ENCODE data around the gene SLCO4A1. TPM values are rescaled to one million over a fixed set of nuclear protein-coding genes. Genes with fewer than 3 reads are reported as not detected.

The SLCO4A1 gene
- total and polyA plus RNA-seq, 4 experiments from 2014 or later, result 0.49 to 0.99 (median 0.97) TPM; not detected in 1

DNA sequence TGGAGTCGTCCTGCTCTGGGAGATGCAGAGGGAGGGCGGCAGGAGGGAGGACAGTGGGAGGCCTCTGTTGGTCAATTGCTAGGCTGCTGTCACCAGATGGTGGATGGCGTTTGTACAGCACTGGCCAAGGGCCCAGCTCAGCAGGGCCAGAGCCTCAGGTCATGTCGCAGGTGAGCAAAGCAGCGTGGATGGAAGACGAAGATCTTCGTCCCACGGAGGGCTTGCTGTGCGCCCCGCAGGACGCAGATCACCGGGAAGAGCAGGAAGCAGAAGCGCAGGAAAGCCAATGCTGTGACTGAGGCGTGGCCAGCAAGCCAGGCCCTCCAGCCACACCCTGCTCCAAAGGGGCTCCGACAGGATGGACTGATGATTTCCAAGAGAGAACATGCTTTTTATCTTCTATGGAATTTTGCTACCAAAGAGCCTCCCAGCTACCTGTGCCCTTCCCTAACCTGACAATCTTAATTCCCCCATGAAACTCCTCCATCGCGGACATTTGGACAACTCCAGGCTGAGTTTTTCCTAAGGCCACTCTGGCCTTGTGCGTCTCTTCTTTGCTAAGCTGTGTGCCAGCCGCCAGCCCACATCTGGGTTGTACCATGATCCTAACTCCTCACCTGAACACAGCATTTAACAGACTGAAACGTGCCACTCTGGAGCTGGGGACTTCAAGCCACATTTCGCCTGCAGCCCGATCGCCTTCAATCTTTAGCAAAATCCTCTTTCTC is 3.5 kb upstream of the SLCO4A1 start:
- intact Hi-C loops (cut with micrococcal nuclease), result no loop called here
- peak overlapping the region in 1 of 7 donors; percentile 17 for H3K27ac Mint-ChIP-seq
- H3K9me3 Mint-ChIP-seq, result peaks cover 0 to 3% (median 0%) of the 10 kb centered on the region in 8 donors
- H3K36me3 ChIP-seq (ENCODE audit: insufficient read depth, low read length), result no peaks in the 10 kb centered on the region
- H3K36me3 Mint-ChIP-seq, result no peaks in the 10 kb centered on the region
- H3K4me3 ChIP-seq (ENCODE audit: low read length in 2 of 2), result no peak overlapping the region
- POLR2A ChIA-PET (ENCODE audit: partially characterized antibody), result no interaction called here
- DNase-seq, result no peak
- H3K4me1 ChIP-seq (ENCODE audit: insufficient read depth, low read length), result peaks cover 16% of the 10 kb centered on the region
- H3K27ac ChIP-seq (ENCODE audit: low read depth, low read length), result no peak overlapping the region
- peak overlapping the region in 1 of 8 donors; percentile 49 for H3K4me3 Mint-ChIP-seq
- peaks cover 0 to 15% (median 7%) of the 10 kb centered on the region in 4 donors for H3K4me1 Mint-ChIP-seq
- H3K9me3 ChIP-seq (ENCODE audit: control insufficient read depth in 1 of 2, low read length in 2 of 2), result no peaks in the 10 kb centered on the region
- H3K27me3 ChIP-seq (ENCODE audit: insufficient read depth, low read length), result no peaks in the 10 kb centered on the region
- CTCF ChIA-PET (ENCODE audit: partially characterized antibody), result no interaction called here
- peaks cover 4 to 5% of the 10 kb centered on the region in 2 donors for H3K27me3 Mint-ChIP-seq

- Mint-ChIP-seq H3K4me1 (peaks cover 0 to 15% (median 7%) of the 10 kb centered on the region in 4 donors), H3K36me3 (no peaks in the 10 kb centered on the region), H3K27ac (no peak overlapping the region), H3K27me3 (peaks cover 4 to 5% of the 10 kb centered on the region in 2 donors), H3K9me3 (peaks cover 0 to 3% (median 0%) of the 10 kb centered on the region in 8 donors), H3K4me3 (no peak overlapping the region)
- H3K4me3 ChIP-seq (ENCODE audit: low read length in 2 of 2), result no peak overlapping the region
- H3K27me3 ChIP-seq (ENCODE audit: insufficient read depth, low read length), result no peaks in the 10 kb centered on the region
- CTCF ChIA-PET (ENCODE audit: partially characterized antibody), result interaction anchor here (1.5 kb wide), 1 partner anchor 168 kb away, joined by 3 read pairs; no protein-coding TSS in a partner anchor
- H3K36me3 ChIP-seq (ENCODE audit: insufficient read depth, low read length), result no peaks in the 10 kb centered on the region
- intact Hi-C loops (cut with micrococcal nuclease), result no loop called here
- H3K27ac ChIP-seq (ENCODE audit: low read depth, low read length), result no peak overlapping the region
- POLR2A ChIA-PET (ENCODE audit: partially characterized antibody), result no interaction called here
- DNase-seq, result no peak
- peaks cover 20% of the 10 kb centered on the region for H3K4me1 ChIP-seq (ENCODE audit: insufficient read depth, low read length)
- no peaks in the 10 kb centered on the region for H3K9me3 ChIP-seq (ENCODE audit: control insufficient read depth in 1 of 2, low read length in 2 of 2)
These were observed 2.5 kb upstream of the SLCO4A1 start for GRCh38 chr20:62639765-62640164.

GRCh38 chr20:62640870-62641269 is 1.4 kb upstream of the SLCO4A1 start:
- Histone ChIP-seq H3K36me3 (ENCODE audit: insufficient read depth, low read length) (no peaks in the 10 kb centered on the region), H3K4me1 (ENCODE audit: insufficient read depth, low read length) (peaks cover 25% of the 10 kb centered on the region), H3K27me3 (ENCODE audit: insufficient read depth, low read length) (no peaks in the 10 kb centered on the region), H3K27ac (ENCODE audit: low read depth, low read length) (no peak overlapping the region), H3K9me3 (ENCODE audit: control insufficient read depth in 1 of 2, low read length in 2 of 2) (no peaks in the 10 kb centered on the region), H3K4me3 (ENCODE audit: low read length in 2 of 2) (no peak overlapping the region)
- CTCF ChIA-PET (ENCODE audit: partially characterized antibody), result interaction anchor here (1.5 kb wide), 1 partner anchor 167 kb away, joined by 3 read pairs; no protein-coding TSS in a partner anchor
- no peaks in the 10 kb centered on the region for H3K36me3 Mint-ChIP-seq
- intact Hi-C loops (cut with micrococcal nuclease), result no loop called here
- H3K4me3 Mint-ChIP-seq, result no peak overlapping the region
- DNase-seq, result no peak
- no peak overlapping the region for H3K27ac Mint-ChIP-seq
- peaks cover 0 to 11% (median 8%) of the 10 kb centered on the region in 4 donors for H3K4me1 Mint-ChIP-seq
- peaks cover 2 to 4% of the 10 kb centered on the region in 2 donors for H3K27me3 Mint-ChIP-seq
- POLR2A ChIA-PET (ENCODE audit: partially characterized antibody), result interaction anchor here (1.4 to 3.3 kb wide), 2 partner anchors 11 to 155 kb away, joined by 4 to 68 read pairs; partner anchors contain the start of gene MRGBP
- H3K9me3 Mint-ChIP-seq, result peaks cover 0 to 3% (median 0%) of the 10 kb centered on the region in 8 donors

- H3K36me3 ChIP-seq (ENCODE audit: insufficient read depth, low read length), result no peaks in the 10 kb centered on the region
- Mint-ChIP-seq H3K36me3 (no peaks in the 10 kb centered on the region), H3K9me3 (no peaks in the 10 kb centered on the region), H3K27ac (peak overlapping the region in 6 of 7 donors; percentile 46 to 91 (median 55)), H3K27me3 (peaks cover 0 to 4% of the 10 kb centered on the region in 2 donors), H3K4me1 (peaks cover 0 to 10% (median 8%) of the 10 kb centered on the region in 4 donors), H3K4me3 (peak overlapping the region; percentile 71 to 83 (median 76))
- peak overlapping the region in 1 of 2 donors; percentile 62 for H3K4me3 ChIP-seq (ENCODE audit: low read length in 2 of 2)
- peak overlapping the region; percentile 22 for H3K27ac ChIP-seq (ENCODE audit: low read depth, low read length)
- H3K27me3 ChIP-seq (ENCODE audit: insufficient read depth, low read length), result no peaks in the 10 kb centered on the region
- ChIA-PET CTCF (ENCODE audit: partially characterized antibody) (interaction anchor here (1.5 kb wide), 1 partner anchor 166 kb away, joined by 3 read pairs; no protein-coding TSS in a partner anchor), POLR2A (ENCODE audit: partially characterized antibody) (interaction anchor here (1.0 to 3.3 kb wide), 4 partner anchors 10 to 163 kb away, joined by 3 to 68 read pairs (median 6); partner anchors contain the start of genes MRGBP and OGFR)
- peak in 1 of 5 donors; percentile 33 for DNase-seq
- H3K9me3 ChIP-seq (ENCODE audit: control insufficient read depth in 1 of 2, low read length in 2 of 2), result no peaks in the 10 kb centered on the region
- peaks cover 25% of the 10 kb centered on the region for H3K4me1 ChIP-seq (ENCODE audit: insufficient read depth, low read length)
- intact Hi-C loops (cut with micrococcal nuclease), result loop anchor here (1.0 kb wide), 3 partner anchors 10 to 254 kb away; partner anchors contain the start of gene RPS21
These were observed 817 bp upstream of the SLCO4A1 start for GRCh38 chr20:62641321-62642050.

GRCh38 chr20:62642666-62643520 is 590 bp downstream of the SLCO4A1 start:
- ChIA-PET POLR2A (ENCODE audit: partially characterized antibody) (interaction anchor here (0.5 to 3.3 kb wide), 8 partner anchors 9 to 162 kb away, joined by 3 to 68 read pairs (median 6); partner anchors contain the start of genes MRGBP and OGFR), CTCF (ENCODE audit: partially characterized antibody) (interaction anchor here (1.3 to 1.5 kb wide), 4 partner anchors 9 to 165 kb away, joined by 3 to 6 read pairs (median 4); no protein-coding TSS in a partner anchor)
- Histone ChIP-seq H3K36me3 (ENCODE audit: insufficient read depth, low read length) (no peaks in the 10 kb centered on the region), H3K27ac (ENCODE audit: low read depth, low read length) (no peak overlapping the region), H3K4me3 (ENCODE audit: low read length in 2 of 2) (peak overlapping the region; percentile 29 to 62), H3K27me3 (ENCODE audit: insufficient read depth, low read length) (no peaks in the 10 kb centered on the region), H3K4me1 (ENCODE audit: insufficient read depth, low read length) (peaks cover 25% of the 10 kb centered on the region), H3K9me3 (ENCODE audit: control insufficient read depth in 1 of 2, low read length in 2 of 2) (no peaks in the 10 kb centered on the region)
- peak overlapping the region in 7 of 8 donors; percentile 15 to 71 (median 35) for H3K4me3 Mint-ChIP-seq
- peaks cover 0 to 4% of the 10 kb centered on the region in 2 donors for H3K27me3 Mint-ChIP-seq
- intact Hi-C loops (cut with micrococcal nuclease), result loop anchor here (1.0 kb wide), 3 partner anchors 8 to 256 kb away; partner anchors contain the start of gene RPS21
- H3K36me3 Mint-ChIP-seq, result no peaks in the 10 kb centered on the region
- peak; percentile 46 to 61 (median 55) for DNase-seq
- no peaks in the 10 kb centered on the region for H3K9me3 Mint-ChIP-seq
- H3K27ac Mint-ChIP-seq, result no peak overlapping the region
- peaks cover 0 to 16% (median 8%) of the 10 kb centered on the region in 4 donors for H3K4me1 Mint-ChIP-seq

- Histone ChIP-seq H3K36me3 (ENCODE audit: insufficient read depth, low read length) (no peaks in the 10 kb centered on the region), H3K27me3 (ENCODE audit: insufficient read depth, low read length) (no peaks in the 10 kb centered on the region), H3K4me1 (ENCODE audit: insufficient read depth, low read length) (peaks cover 25% of the 10 kb centered on the region), H3K4me3 (ENCODE audit: low read length in 2 of 2) (peak overlapping the region in 1 of 2 donors; percentile 62), H3K27ac (ENCODE audit: low read depth, low read length) (no peak overlapping the region), H3K9me3 (ENCODE audit: control insufficient read depth in 1 of 2, low read length in 2 of 2) (no peaks in the 10 kb centered on the region)
- Mint-ChIP-seq H3K27ac (peak overlapping the region in 1 of 7 donors; percentile 40), H3K27me3 (peaks cover 0 to 4% of the 10 kb centered on the region in 2 donors), H3K4me3 (peak overlapping the region; percentile 15 to 61 (median 35)), H3K36me3 (no peaks in the 10 kb centered on the region), H3K9me3 (no peaks in the 10 kb centered on the region), H3K4me1 (peaks cover 0 to 16% (median 8%) of the 10 kb centered on the region in 4 donors)
- POLR2A ChIA-PET (ENCODE audit: partially characterized antibody), result interaction anchor here (0.8 to 3.3 kb wide), 5 partner anchors 8 to 161 kb away, joined by 3 to 68 read pairs (median 9); partner anchors contain the start of gene OGFR
- peak in 1 of 5 donors; percentile 24 for DNase-seq
- intact Hi-C loops (cut with micrococcal nuclease), result no loop called here
- CTCF ChIA-PET (ENCODE audit: partially characterized antibody), result interaction anchor here (1.5 kb wide), 2 partner anchors 8 to 148 kb away, joined by 4 to 6 read pairs; no protein-coding TSS in a partner anchor
These were observed 1.3 kb downstream of the SLCO4A1 start for GRCh38 chr20:62643521-62644043.
